Posterior cingulate gyrus (tissue), 11 donors: ENCODE measurements around the gene MLLT3.
A peak's percentile ranks its signal among the peaks of the same experiment; 100 is the strongest.

ENCODE experiments used
- DNase-seq, 10 donors: peaks; one replicate each; pipeline versions ENCODE4 v3.0.0 to v3.0.0-alpha.2; 2020 to 2021; ENCODE audit warnings: mixed read lengths in 3 of 10
- intact Hi-C: fragments of 100-400 bp; cut with DNase I; formaldehyde crosslinking; loops from one replicate; pipeline ENCODE4 v1.15.1; 2023

Gene MLLT3

DNA sequence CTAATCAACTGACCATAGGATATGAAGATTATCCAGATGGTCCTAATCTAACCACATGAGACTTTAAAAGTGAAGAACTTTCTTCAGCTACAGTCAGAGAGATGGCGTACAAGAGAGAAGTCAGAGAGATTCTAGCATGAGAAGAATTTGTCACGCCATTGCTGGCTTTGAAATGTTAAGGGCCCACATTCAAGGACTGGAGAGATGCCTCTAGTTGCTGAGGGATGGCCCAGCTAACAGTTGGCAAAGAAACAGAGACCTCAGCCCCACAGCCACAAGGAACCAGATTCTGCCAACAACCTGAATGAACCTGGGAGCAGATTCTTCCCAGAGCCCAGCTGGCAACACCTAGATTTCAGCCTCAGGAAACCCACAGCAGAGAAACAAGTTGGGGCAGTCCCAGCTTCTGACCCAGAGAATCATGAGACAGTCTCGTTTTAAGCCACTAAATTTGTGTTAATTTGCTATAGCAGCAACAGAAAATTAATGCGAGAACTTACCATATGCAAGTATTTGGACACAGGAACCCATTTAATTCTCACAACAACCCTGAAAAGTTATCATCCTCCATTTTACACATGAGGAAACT lies 132.0 kb downstream of the MLLT3 start:
- no peak for DNase-seq
- intact Hi-C loops, result no loop called here

DNA sequence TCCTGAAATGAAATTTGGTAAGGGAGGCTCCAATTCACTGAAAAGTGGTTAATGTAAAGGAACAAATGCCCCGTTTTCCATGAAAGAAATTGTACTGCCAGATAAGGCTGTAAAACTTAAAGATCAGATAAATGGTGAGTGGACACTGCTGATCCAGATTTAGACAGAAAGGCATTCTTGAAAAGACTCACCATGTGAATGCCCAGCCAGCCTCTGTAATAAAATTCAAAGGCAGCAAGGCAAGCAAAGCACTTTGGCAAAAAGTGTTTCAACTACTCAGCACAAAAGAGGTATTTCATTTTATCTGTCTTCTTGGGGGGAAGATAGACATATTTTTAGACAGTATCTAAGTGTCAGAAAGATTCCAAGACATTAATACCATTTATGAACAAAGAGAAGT lies 133.6 kb downstream of the MLLT3 start:
- DNase-seq, result no peak
- intact Hi-C loops, result no loop called here

DNA sequence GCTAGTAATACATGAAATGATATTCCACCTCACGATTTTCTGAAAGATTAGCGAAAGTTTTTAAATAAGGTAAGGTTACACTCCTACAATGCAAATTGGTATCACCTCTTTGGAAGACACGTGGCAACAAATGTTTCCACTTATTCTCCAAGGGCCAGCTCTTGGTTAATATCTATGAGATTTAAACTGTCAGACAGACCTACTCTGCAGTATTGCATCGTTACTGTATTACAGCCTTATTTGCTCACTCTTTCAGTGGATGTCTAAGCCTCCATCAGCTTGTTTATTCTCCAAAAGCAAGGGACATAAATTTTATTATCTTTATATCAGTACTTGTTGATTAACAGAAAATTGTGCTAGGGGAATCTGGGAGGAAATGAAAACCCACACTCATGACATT lies 135.7 kb downstream of the MLLT3 start:
- no peak for DNase-seq
- intact Hi-C loops, result no loop called here

DNA sequence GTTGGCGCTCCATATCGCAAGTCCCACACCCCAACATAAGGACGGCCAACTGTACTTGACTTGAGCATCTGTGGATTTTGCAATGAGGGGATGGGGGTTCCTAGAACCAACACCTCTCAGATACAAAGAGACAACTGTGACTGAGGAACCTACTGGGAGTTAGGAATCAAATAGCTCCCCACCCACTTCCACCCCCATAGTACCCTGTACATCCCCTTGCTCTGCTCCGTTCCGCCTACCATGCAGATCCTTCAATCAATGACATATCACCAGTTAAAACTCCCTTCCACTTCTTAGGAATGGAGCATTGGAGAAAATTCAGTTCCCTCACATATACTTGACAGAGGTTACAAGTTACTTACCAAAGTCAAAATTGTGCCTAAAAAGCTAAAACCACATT lies 140.9 kb downstream of the MLLT3 start:
- intact Hi-C loops, result no loop called here
- no peak for DNase-seq

DNA sequence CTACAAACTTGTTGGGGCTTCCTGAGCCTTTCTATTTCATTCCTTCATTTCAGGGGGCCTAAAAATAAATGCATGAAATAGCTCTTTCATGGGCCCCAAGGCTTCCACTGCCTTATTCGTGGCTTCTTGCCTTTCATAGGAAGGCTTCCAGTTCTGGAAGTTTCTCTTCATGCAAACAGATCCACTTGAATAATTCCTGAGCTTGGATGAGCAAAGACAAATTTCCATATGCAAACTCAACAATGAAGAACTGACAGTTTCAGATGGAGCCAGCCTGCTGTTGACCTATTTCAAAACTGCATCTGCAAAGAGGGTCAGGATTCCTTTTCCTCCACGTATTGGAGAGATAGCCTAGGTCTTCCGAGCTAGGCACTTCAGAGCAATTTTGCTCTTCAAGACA lies 142.1 kb downstream of the MLLT3 start:
- DNase-seq, result no peak
- intact Hi-C loops, result no loop called here

DNA sequence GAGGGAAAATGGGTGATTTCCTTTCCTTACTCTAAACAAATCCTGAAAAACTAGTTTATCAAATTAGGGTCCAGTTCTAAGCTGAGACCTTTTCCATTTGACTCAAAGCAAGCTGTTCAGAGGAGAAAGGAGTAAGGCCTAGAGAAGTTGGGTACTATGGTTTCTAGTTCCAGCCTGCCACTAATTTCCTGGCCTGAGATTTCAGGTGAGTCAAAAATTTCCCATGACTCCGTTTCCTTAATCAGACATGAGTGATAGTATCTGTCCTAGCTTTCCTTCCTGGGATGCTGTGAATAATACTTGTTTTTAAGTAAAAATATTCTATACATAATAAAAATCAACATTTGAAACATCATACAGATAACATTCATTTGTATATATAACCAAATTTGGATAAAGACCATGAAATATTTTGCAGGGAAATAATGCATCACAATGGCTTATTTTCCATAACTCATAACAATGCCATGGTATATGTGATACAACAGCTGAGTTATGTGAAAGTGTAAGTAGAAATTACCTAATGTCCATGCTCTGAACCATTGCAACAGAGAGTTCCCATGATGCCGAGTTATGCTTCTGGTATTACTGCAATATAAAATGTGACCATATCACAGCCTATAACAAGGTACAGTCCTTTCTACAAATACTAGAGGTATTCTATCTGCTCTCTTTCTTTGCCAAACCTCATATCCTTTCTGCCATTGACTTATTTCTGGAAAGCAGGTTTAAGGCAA lies 142.7 kb downstream of the MLLT3 start:
- intact Hi-C loops, result no loop called here

DNA sequence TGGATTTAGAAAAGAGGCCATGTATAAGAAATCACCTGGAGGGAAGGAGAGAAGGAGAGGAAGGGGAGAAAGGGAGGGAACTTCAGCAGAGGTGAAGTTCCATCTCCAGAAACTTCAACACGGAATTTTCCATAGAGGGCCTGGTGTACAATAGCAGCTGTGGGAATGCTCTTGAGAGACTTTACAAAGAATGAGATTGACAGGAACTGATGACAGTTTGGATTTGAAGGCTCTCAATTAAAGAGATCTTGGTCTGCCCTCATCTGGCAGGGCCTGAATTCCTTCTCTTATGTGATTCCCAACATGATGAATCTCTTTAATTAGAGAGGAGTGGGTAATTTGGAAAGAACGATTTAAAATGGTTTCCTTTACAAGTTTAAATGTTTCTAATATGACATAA lies 143.5 kb downstream of the MLLT3 start:
- intact Hi-C loops, result no loop called here
- no peak for DNase-seq

More for the DNA sequence above, 142.7 kb downstream of the MLLT3 start:
- no peak for DNase-seq

DNA sequence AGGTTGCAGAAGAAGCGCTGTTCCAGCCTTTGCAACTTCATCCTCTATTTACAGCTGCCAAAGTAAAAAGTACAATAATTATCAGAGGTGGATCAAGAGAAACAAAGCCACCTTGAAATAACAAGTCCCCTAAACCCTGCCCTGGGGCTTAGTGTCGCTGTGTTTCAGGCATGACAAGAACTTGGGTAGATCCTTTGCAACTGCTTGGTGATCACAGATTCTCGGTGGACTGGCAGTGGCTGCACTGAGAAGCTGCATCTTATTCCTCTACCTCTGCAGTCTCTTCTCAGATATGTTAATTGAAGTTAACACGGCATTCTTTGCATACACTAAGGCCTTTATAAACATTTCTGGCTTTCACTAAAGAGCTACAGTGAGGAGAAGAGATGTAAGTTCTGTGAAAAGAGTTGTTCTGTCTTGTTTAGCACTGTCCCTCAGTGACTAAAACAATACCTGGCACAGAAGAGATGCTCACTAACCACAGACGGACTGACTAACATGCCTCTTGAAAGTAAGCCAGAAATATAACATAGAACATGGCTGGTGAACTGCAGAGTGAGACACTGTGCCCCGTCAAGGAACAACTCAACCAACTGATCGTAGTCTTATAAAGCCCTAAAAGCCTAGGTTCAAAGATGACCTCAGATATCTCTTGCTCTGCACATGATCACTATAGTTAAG lies 144.2 kb downstream of the MLLT3 start:
- DNase-seq, result no peak
- intact Hi-C loops, result no loop called here

DNA sequence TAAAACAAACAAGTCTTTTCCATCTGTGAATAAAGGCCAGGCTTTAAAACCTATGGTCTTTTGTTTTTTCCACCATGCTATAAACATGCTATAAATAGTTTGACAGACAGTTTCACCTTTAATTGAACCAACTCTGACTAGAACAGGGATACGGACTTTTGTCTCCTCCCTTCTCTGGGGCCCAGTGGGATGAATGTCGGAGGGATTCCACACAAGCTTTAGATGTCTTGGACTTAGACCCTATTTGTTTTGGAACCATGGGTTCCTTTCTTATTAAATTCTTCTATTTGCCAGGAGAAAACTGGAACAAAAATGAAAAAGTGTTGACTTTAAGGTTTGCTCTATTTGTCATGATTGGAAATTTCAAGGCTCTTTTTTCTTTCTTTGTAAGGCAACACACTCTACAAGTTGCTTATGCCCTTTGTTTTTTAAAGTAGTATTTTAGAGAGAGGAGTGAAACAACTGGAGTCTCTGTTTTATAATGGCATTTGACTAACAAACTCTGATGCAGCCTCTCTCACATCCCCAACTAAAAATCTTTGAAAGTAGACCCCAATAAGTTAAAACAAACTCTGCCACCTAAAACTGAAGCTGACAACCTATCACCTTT lies 145.3 kb downstream of the MLLT3 start:
- intact Hi-C loops, result no loop called here
- DNase-seq, result no peak

DNA sequence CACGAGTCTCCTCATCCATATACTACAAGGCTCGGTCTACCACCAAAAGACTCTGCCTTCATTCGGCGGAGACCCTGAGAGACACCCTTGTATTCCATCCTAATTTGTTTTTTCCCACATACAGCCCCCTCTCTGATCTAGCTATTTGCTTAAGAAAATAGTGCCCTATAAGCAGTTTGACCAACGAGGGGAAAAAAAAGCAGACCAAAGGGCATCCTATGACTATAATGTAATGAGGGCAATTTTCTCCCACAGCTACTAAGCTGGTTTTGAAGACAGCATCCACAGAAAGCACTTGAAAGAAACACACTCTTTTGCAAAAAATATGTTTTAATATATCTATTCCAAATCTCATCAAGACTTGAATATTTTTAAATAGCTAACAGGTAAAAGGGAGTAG lies 147.8 kb downstream of the MLLT3 start:
- DNase-seq, result no peak
- intact Hi-C loops, result no loop called here

DNA sequence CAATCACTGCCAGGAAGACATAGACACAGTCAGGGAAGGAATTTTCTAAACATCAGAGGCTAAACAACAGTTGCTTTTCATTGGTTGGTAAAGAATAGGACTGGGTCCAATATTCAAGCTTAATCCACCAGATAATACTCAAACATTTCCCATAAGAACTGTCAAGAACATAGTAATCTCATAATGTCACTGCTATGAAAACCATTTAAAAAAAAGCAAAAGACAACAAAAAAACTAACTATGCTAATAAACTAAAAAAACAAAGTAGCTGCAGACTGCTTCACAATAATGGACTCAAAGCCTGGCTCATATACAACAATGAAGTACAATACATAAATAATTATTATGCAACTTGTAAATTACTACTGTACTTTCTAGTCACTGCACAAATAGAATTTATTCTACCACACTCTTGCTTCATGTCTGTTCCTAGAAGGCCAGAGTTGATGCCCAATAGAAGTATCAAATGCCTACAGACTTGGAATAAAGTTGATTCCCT lies 148.7 kb downstream of the MLLT3 start:
- intact Hi-C loops, result no loop called here
- no peak for DNase-seq

DNA sequence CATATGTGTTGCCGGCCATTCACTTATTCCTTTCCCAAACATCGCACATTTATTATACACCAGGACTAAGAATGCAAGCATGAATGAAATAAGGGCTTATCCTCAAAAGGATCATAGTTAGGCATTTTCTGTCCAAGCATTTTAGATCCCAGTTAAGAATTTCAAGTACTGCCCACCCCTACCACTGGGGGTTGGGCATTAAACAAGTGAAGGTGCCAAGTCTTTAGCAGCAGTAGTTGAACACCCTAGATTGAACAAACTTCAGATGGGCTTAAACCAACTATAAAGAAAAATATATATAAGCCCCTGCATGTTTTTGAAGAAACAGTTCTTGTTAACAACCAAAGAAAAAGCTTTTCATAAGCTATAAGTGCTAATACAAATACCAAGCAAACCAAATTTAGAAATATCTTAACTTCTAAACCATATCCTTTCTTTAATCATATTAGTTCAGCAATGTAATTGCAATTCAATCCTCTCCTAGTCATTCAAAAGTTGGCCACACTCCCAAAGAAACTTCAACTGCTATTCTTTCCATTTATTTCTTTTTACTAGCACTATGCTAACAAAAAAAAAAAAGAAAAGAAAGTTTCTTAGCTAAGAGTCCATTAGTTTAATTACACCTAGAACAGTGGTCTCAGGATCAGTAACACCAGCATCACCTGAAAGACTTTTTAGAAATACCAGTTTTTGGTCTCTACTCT lies 149.8 kb downstream of the MLLT3 start:
- intact Hi-C loops, result no loop called here
- DNase-seq, result no peak

DNA sequence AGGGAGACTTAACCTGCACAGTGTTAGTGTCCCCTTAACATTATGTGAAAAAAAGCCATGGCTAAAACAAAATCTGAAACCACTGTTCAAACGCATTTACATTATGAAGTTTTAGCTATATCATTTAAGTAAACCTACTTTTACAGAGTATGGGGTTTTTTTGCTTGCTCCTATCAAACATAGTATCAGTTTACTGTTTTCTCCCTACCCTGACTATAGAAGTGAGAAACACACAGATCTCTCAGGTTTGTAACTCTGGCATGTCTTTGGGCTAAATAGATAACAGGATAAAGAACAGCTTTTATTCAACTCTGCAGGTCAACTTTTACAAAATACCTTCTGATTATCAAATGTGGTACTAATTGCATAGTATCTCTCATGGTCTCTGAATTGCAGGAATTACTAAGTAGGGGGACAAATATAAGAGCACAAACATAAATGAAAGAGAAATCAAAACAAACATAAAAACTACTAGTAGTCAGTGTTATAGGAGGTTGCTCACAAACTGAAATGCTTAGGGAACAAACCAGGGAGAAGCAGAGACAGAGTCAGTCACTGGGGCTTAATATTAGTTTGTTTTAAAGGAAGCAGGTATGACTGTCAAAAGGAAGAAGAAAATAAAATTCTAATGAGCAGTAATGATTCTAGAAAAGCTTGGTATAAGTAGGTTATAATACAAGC lies 155.8 kb downstream of the MLLT3 start:
- no peak for DNase-seq
- intact Hi-C loops, result no loop called here

DNA sequence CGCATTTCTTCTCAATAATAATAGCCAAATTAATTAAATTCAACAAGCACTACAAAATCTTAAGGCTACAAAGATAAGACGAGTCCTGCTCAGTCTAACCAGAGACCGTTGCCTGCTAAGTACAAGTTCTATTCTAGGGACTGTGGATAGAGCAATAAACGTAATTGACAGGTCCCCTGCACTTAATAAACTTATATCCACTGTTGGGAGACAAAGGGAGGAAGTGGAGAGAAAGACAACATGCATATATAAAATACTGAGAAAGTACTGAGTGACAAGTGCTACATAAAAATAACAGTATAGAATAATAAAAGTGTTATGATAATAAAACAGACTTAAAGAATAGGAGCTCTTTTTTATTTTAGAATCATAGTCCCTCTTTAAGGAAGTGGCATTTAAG lies 158.1 kb downstream of the MLLT3 start:
- no peak for DNase-seq
- intact Hi-C loops, result no loop called here

DNA sequence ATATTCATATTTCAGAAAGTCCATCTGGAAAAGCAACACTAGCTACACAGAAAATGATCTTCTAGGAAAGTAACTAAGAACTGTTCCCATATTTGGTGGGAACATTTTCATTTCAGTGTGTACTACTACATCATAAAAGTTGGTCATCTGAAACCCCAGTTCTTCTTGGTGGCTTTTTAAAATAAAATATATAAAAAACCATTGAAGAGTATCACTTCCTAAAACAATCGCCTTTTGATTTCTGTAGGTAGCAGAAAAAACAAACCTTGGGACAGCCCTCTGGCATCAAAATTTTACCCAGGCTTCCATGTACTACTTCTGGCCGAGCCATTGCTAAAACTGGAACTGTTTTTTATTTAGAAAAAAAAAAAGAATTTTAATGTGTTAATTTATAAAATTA lies 158.5 kb downstream of the MLLT3 start:
- no peak for DNase-seq
- intact Hi-C loops, result no loop called here

DNA sequence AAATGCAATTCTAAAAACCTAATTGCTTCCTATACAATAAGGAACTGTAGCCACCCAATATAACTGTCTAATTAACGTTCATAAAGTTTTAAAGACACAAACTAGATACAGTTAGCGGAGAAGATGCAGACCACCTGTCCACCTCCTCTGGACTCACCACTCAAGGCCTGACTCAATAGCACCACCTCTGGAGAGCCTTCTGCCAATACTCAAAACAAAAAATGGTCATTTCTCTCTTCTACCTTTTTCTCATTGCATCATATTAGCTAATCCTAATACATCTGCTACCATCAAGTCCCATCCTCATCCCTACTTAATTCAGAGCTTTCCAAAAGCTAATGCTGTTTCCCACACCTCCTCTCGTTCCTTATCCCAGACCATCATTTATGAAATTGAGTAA lies 159.9 kb downstream of the MLLT3 start:
- intact Hi-C loops, result no loop called here
- no peak for DNase-seq

DNA sequence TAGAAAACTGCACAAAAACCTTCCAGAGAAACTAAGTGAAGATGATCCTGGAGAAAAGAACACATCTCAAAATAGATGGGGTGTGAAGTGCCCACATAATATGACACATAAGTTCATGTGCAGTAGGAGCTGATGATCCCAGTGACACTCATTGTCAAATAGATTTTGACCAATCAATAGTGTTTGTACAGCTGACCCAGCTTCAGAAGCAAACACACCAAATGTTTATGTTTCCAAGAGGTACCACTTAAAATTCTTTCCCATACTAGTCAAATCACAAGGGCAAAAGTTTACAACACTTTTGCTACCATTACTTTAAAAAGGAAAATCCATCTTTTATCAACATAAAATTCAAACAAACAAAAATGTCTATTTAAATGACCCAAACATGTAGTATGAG lies 175.0 kb downstream of the MLLT3 start:
- intact Hi-C loops, result loop anchor here (10.0 kb wide), 1 partner anchor 178 kb away; the partner anchor contains the start of gene MLLT3
- DNase-seq, result no peak

DNA sequence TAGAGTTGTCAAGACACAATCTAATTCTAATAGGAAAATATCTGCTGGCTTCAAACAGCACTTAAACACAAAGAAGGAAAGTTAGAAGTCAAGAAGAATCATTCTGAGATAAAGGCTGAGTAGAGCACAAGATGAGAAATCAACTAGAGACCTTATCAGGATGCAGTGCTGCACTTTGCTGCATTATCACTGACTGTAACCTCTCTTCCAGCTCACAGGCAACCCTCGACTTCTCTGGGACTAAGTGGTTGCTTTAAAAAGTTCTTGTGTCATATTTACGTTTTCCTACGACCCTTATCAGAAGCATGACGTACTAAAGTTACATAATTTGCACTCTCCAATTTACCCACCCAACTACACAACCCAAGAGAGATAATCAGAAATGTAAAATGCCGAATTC lies 176.1 kb downstream of the MLLT3 start:
- DNase-seq, result no peak
- intact Hi-C loops, result loop anchor here (10.0 kb wide), 1 partner anchor 179 kb away; the partner anchor contains the start of gene MLLT3

DNA sequence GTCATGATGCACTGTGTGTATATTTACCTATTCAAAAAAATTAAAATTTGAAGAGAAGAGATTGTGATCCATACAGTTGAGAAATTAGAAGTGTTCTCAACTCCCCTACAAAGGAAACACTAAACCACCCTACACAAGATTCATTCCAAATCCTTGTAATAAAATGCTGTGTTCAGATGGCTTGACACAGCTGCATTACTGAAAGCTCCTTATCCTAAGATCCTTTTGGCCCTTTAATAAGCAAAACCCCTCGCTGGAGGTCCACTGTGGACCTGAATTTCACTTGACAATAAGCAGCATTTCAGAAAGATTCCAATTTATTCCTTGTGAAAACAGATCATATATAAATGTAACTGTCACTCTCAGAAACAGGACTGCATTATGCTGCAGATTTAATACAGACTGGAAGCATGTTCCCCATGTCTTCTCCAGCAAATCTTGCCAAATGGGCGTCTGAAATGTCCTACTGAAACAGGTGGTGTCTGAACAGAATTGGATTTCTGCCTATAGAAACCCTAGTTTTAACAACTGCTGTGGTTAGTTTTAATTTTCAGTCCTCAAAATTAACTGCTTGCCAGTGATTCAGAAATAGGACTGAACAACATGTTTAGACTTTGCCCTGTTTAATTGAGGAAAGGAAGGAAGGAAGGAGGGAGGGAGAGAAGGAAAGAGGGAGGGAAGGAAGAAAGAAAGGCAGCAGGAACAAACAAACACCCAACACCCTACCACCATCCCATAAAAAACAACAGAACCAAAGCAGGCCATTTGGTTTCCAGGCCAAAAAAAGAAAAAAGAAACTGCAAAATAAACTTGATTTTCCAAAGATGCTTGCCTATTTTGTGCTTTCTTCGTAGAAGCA lies 179.6 kb downstream of the MLLT3 start:
- intact Hi-C loops, result loop anchor here (10.0 kb wide), 1 partner anchor 182 kb away; the partner anchor contains the start of gene MLLT3
- DNase-seq, result peak in 1 of 10 donors; percentile 9
